Mucosa of gallbladder (tissue), 1 donor: ENCODE measurements around the gene PRSS48. TPM values are rescaled to one million over a fixed set of nuclear protein-coding genes. Genes with fewer than 3 reads are reported as not detected.
"Not testable (repeated sequence)": the region's sequence is repeated elsewhere in the genome, so short reads cannot be mapped to it uniquely, and the experiment has no call there.

Source experiments
- DNase-seq: peaks from one replicate; pipeline ENCODE4 v3.0.0-alpha.2; 2020; ENCODE audit warnings: low spot score
- total RNA-seq: library from RNA; stranded (reverse); gene quantifications from one replicate; pipeline ENCODE4 v1.2.1, GENCODE V29; 2021
- donor health status: DM: no; HTN: no; CAD: no.

Gene PRSS48
- not detected for total RNA-seq

- DNase-seq: peak; percentile 57
These were observed at the start of gene PRSS48 for GRCh38 chr4:151276787-151277562. TSS of gene PRSS48 (plus strand) at chr4:151277161. CDS start at chr4:151277173, 12 bp downstream.

- no peak for DNase-seq
These were observed 49.8 kb upstream of the PRSS48 start for GRCh38 chr4:151227172-151227571.

- peak; percentile 41 for DNase-seq
These were observed 49.2 kb upstream of the PRSS48 start for GRCh38 chr4:151227731-151228130.

GRCh38 chr4:151228189-151229119 lies 48.5 kb upstream of the PRSS48 start:
- DNase-seq: no peak

GRCh38 chr4:151231915-151232595 lies 44.9 kb upstream of the PRSS48 start:
- no peak for DNase-seq

GRCh38 chr4:151233600-151233999 lies 43.4 kb upstream of the PRSS48 start:
- DNase-seq: no peak

- not testable (repeated sequence) for DNase-seq
These were observed 41.6 kb upstream of the PRSS48 start for GRCh38 chr4:151235373-151235772.

GRCh38 chr4:151236036-151236435 lies 40.9 kb upstream of the PRSS48 start:
- no peak for DNase-seq

GRCh38 chr4:151238477-151238876 lies 38.5 kb upstream of the PRSS48 start:
- no peak for DNase-seq

GRCh38 chr4:151239608-151240007 lies 37.4 kb upstream of the PRSS48 start:
- no peak for DNase-seq

- DNase-seq: no peak
These were observed 34.7 kb upstream of the PRSS48 start for GRCh38 chr4:151242305-151242704.

GRCh38 chr4:151246742-151247141 lies 30.2 kb upstream of the PRSS48 start:
- DNase-seq: no peak

- DNase-seq: no peak
These were observed 29.6 kb upstream of the PRSS48 start for GRCh38 chr4:151247395-151247794.

- no peak for DNase-seq
These were observed 28.4 kb upstream of the PRSS48 start for GRCh38 chr4:151248519-151248918.

GRCh38 chr4:151250706-151251105 lies 26.3 kb upstream of the PRSS48 start:
- DNase-seq: no peak

- DNase-seq: no peak
These were observed 25.2 kb upstream of the PRSS48 start for GRCh38 chr4:151251603-151252304.

GRCh38 chr4:151255226-151255625 lies 21.7 kb upstream of the PRSS48 start:
- DNase-seq: not testable (repeated sequence)

GRCh38 chr4:151255680-151256079 lies 21.3 kb upstream of the PRSS48 start:
- not testable (repeated sequence) for DNase-seq

GRCh38 chr4:151256134-151256533 lies 20.8 kb upstream of the PRSS48 start:
- DNase-seq: no peak

GRCh38 chr4:151257704-151258103 lies 19.3 kb upstream of the PRSS48 start:
- DNase-seq: no peak

GRCh38 chr4:151259752-151260151 lies 17.2 kb upstream of the PRSS48 start:
- no peak for DNase-seq
